Mucosa of rectum (tissue), 2 donors: ENCODE results near the gene ADISSP.

ENCODE experiments used
- H3K27ac ChIP-seq, 2 donors: one replicate each; pipeline ENCODE4 v1.7.0; 2013; ENCODE audit warnings: inconsistent platforms in 2 of 2, low read depth in 2 of 2, low read length in 2 of 2
- H3K27me3 ChIP-seq, 2 donors: one replicate each; pipeline ENCODE4 v1.7.0; 2013; ENCODE audit warnings: low read length in 2 of 2; ENCODE audit not compliant: control insufficient read depth in 2 of 2, insufficient read depth in 2 of 2
- H3K36me3 ChIP-seq, 2 donors: one replicate each; pipeline ENCODE4 v1.7.0; 2013; ENCODE audit warnings: low read length in 2 of 2; ENCODE audit not compliant: control insufficient read depth in 2 of 2, insufficient read depth in 2 of 2
- H3K4me1 ChIP-seq, 2 donors: one replicate each; pipeline ENCODE4 v1.7.0; 2013; ENCODE audit warnings: low read length in 2 of 2, mild to moderate bottlenecking in 1 of 2; ENCODE audit not compliant: control insufficient read depth in 2 of 2, insufficient read depth in 2 of 2
- H3K4me3 ChIP-seq, 2 donors: one replicate each; pipeline ENCODE4 v1.7.0; 2013; ENCODE audit warnings: low read length in 2 of 2
- H3K9ac ChIP-seq, 2 donors: one replicate each; pipeline ENCODE4 v1.7.0; 2013; ENCODE audit warnings: low read length in 2 of 2, low read depth in 1 of 2, mild to moderate bottlenecking in 1 of 2
- H3K9me3 ChIP-seq, 2 donors: one replicate each; pipeline ENCODE4 v1.7.0; 2013; ENCODE audit warnings: low read length in 2 of 2; ENCODE audit not compliant: control insufficient read depth in 2 of 2
- donor health status: healthy.
- donor health status: Normal muscosa, but diverticular disease.

The ADISSP gene

DNA sequence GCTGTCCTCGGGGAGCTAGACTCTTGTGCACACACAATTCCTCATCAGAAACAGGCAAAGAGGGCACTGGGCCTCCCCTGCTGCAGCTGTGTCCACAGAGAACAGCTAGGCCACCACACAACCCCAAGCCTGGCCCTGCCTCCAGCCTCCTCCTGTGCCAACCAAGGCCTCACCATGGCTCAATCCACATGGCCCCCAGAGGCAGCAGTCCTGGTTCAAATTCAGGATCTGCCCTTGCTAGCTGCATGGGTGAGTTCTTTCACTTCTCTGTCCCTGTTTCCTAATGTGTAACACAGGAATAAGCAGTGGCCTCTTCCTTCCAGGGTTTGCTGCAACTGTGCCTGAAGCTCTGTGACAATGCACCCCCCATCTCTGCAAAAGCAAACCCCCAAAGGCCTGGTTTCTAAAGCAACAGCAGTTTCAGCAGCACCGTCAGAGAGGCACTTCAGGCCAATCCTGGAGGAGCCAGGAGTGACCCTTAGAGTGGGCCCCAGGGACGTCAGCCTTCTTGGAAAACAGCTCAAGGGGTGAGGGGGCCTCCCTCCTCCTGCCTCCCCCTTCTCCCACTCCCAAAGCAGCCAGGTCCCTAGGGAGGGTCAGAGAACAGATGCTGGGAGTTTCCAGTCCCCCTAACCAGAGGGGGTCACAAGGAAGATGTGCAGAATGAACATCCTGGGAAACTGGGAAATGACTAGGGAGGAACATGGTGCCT, 2.2 kb downstream of the ADISSP start:
- H3K4me1 ChIP-seq, result peaks cover 13 to 31% of the 10 kb centered on the region in 2 donors
- H3K27ac ChIP-seq, result no peak overlapping the region
- no peak overlapping the region for H3K4me3 ChIP-seq
- no peaks in the 10 kb centered on the region for H3K27me3 ChIP-seq
- H3K36me3 ChIP-seq, result no peaks in the 10 kb centered on the region
- no peaks in the 10 kb centered on the region for H3K9me3 ChIP-seq
- no peak overlapping the region for H3K9ac ChIP-seq

GRCh38 chr20:3764659-3765058, 2.9 kb downstream of the ADISSP start:
- H3K9me3 ChIP-seq, result no peaks in the 10 kb centered on the region
- H3K9ac ChIP-seq, result no peak overlapping the region
- no peak overlapping the region for H3K4me3 ChIP-seq
- H3K36me3 ChIP-seq, result no peaks in the 10 kb centered on the region
- H3K27me3 ChIP-seq, result no peaks in the 10 kb centered on the region
- no peak overlapping the region for H3K27ac ChIP-seq
- peaks cover 13 to 31% of the 10 kb centered on the region in 2 donors for H3K4me1 ChIP-seq

DNA sequence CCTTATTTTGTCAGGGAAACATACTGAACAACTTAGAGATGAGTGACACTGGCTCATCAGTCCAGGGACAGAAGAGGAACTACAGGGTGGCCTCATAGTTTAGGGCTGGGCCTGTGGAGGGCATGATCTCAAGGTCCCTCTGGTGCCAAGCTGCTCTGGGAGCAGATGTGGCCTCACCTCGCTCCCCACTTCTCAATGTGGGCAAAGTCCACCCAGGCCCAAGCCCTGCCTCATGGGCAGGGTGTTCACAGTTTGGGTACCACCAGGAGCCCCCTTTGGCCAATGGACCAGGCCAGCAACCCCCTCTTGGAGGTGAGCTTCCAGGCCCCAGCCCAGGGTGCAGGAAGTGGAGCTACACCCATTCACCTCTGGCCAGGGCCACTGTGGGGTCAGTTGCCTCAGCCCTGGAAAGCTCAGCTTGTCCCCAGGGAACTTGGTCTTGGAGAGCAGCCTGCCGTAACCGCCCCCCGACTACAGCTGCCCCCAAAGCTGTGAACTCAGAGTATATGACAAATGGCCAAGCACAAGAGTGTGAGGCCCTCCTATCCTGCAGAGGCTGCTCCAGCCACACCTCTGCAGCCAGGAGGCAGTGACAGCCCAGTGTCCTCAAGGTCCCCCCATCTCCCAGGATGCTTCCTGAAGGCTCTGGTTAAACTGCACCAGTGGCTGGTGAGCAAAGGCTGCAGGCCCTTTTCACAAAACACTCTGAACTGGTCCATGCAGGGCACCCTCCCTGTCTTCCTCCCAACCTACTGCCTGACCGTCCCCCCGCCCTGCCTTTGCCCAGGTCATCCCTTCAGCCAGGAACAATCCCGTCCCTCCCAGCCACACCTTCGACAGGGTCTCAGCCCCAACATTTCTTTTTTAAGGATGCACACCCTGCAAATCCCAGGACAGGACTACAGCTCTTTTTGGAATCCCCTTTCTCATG, 3.6 kb downstream of the ADISSP start:
- H3K4me1 ChIP-seq, result peaks cover 13 to 30% of the 10 kb centered on the region in 2 donors
- H3K36me3 ChIP-seq, result no peaks in the 10 kb centered on the region

GRCh38 chr20:3760655-3761348, 6.8 kb downstream of the ADISSP start:
- Histone ChIP-seq H3K27me3 (no peaks in the 10 kb centered on the region), H3K27ac (no peak overlapping the region), H3K9ac (no peak overlapping the region), H3K4me3 (no peak overlapping the region), H3K9me3 (no peaks in the 10 kb centered on the region), H3K4me1 (peaks cover 0 to 4% of the 10 kb centered on the region in 2 donors), H3K36me3 (peaks cover 0 to 6% of the 10 kb centered on the region in 2 donors)

More for the DNA sequence above, 3.6 kb downstream of the ADISSP start:
- Histone ChIP-seq H3K27ac (no peak overlapping the region), H3K27me3 (no peaks in the 10 kb centered on the region), H3K4me3 (no peak overlapping the region), H3K9me3 (no peaks in the 10 kb centered on the region), H3K9ac (no peak overlapping the region)

DNA sequence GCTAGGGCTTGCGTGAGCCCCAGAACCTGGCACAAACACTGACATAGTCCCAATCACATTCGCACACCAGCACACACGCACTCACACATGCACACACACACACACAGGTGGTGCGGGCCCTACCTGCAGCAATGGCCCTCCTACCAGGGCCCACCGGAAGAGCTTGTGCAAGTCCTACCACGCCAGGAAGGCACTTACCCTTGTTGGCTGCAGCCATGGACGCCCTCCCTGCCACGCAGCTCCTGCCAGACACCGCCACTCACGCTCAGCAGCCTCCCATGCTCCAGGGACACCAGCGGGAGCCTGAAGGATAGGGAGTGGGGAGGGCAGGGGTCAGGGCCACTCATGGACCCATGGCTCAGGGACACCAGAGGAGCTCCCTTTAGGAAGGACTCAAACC, 7.7 kb downstream of the ADISSP start:
- H3K4me3 ChIP-seq, result no peak overlapping the region
- H3K36me3 ChIP-seq, result peaks cover 0 to 9% of the 10 kb centered on the region in 2 donors
- no peak overlapping the region for H3K9ac ChIP-seq
- H3K27me3 ChIP-seq, result no peaks in the 10 kb centered on the region
- H3K27ac ChIP-seq, result no peak overlapping the region
- peaks cover 0 to 4% of the 10 kb centered on the region in 2 donors for H3K4me1 ChIP-seq
- no peaks in the 10 kb centered on the region for H3K9me3 ChIP-seq

- no peak overlapping the region for H3K4me3 ChIP-seq
- no peak overlapping the region for H3K9ac ChIP-seq
- peaks cover 0 to 4% of the 10 kb centered on the region in 2 donors for H3K4me1 ChIP-seq
- no peaks in the 10 kb centered on the region for H3K27me3 ChIP-seq
- no peaks in the 10 kb centered on the region for H3K9me3 ChIP-seq
- no peak overlapping the region for H3K27ac ChIP-seq
- H3K36me3 ChIP-seq, result peaks cover 0 to 10% of the 10 kb centered on the region in 2 donors
These were observed 8.2 kb downstream of the ADISSP start for GRCh38 chr20:3759316-3759823.

- peaks cover 0 to 10% of the 10 kb centered on the region in 2 donors for H3K36me3 ChIP-seq
- no peaks in the 10 kb centered on the region for H3K27me3 ChIP-seq
- H3K9ac ChIP-seq, result no peak overlapping the region
- peaks cover 0 to under 1% of the 10 kb centered on the region in 2 donors for H3K4me1 ChIP-seq
- no peak overlapping the region for H3K27ac ChIP-seq
- no peaks in the 10 kb centered on the region for H3K9me3 ChIP-seq
- H3K4me3 ChIP-seq, result no peak overlapping the region
These were observed 9.0 kb downstream of the ADISSP start for GRCh38 chr20:3758566-3758965.

DNA sequence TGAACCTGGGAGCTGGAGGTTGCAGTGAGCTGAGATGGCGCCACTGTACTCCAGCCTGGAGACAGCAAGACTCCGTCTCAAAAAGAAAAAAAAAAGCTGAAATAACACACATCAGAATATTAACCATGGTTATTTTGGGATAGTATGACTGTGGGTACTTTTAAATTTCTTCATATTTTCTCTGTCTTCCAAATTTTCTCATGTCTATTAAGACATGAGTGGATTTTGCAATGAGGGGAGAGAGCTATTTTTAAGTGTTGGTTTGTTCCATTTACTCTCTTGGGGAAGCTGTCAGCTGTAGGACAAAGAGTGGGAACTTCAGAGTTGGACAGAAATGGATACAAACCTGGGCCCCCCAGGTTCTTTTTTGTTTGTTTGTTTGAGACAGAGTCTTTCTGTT, 10.3 kb downstream of the ADISSP start:
- Histone ChIP-seq H3K27ac (no peak overlapping the region), H3K9me3 (no peaks in the 10 kb centered on the region), H3K9ac (no peak overlapping the region)

DNA sequence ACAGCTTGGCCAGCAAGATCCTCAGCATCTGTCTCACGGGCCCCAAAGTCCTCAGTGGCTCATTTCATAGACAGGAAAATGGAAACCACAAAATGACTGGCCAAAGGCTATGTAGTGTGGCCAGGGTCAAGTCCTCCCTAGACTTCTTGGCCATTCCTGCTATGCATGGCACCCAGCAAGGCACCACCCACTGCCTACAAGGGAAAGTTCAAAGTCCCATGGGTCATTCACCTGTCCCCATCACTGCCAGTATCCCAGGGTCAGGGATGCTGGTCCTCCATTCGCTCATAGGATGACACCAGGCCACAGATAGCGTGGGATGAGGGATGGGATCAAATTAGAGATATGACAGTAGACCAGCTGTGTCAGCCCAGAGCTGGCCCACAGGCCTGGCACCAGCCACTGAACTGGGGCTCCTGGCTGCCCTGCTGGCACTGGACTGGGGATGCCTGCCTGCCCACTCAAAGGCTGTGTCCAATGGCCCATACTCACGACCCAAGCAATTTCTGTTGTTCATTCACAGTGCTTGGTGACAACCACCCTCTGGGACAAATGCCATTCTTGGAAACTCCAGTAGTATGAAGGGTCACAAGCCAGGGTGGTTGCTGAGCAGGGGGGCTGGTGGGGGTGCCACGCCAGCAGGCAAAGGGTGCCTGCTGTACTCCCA, 11.6 kb downstream of the ADISSP start:
- H3K27me3 ChIP-seq, result peaks cover 0 to under 1% of the 10 kb centered on the region in 2 donors
- H3K27ac ChIP-seq, result no peak overlapping the region
- peaks cover 0 to 2% of the 10 kb centered on the region in 2 donors for H3K4me1 ChIP-seq
- no peaks in the 10 kb centered on the region for H3K9me3 ChIP-seq
- H3K9ac ChIP-seq, result no peak overlapping the region
- H3K36me3 ChIP-seq, result peaks cover 0 to 10% of the 10 kb centered on the region in 2 donors
- H3K4me3 ChIP-seq, result no peak overlapping the region

More for the DNA sequence above, 10.3 kb downstream of the ADISSP start:
- Histone ChIP-seq H3K4me1 (no peaks in the 10 kb centered on the region), H3K36me3 (peaks cover 0 to 10% of the 10 kb centered on the region in 2 donors), H3K4me3 (no peak overlapping the region), H3K27me3 (no peaks in the 10 kb centered on the region)
